Measurements from ENCODE around the gene ARAP1. TPM values are rescaled to one million over a fixed set of nuclear protein-coding genes. Genes with fewer than 3 reads are reported as not detected.

The ARAP1 gene
- total and polyA plus RNA-seq, 2 donors: 66.5 to 88.6 TPM

- H3K27ac ChIP-seq (ENCODE audit: low read depth): no peak overlapping the region
- H3K4me1 ChIP-seq (ENCODE audit: insufficient read depth): no peaks in the 10 kb centered on the region
- no peak overlapping the region for H3K4me3 ChIP-seq (ENCODE audit: low read depth, low read length)
- DNase-seq (ENCODE audit: extremely low spot score): no peak
- no peaks in the 10 kb centered on the region for H3K36me3 ChIP-seq (ENCODE audit: insufficient read depth)
- 75% methylated on average over 9 of the region's 9 CpGs for WGBS
Observed at GRCh38 chr11:72750086-72750485, 2.1 kb downstream of the ARAP1 start.

GRCh38 chr11:72747289-72747855 lies 4.8 kb downstream of the ARAP1 start:
- DNase-seq (ENCODE audit: extremely low spot score): no peak
- no peaks in the 10 kb centered on the region for H3K4me1 ChIP-seq (ENCODE audit: insufficient read depth)
- H3K36me3 ChIP-seq (ENCODE audit: insufficient read depth): no peaks in the 10 kb centered on the region
- no peak overlapping the region for H3K4me3 ChIP-seq (ENCODE audit: low read depth, low read length)
- H3K27ac ChIP-seq (ENCODE audit: low read depth): no peak overlapping the region
- 94% methylated on average over 6 of the region's 6 CpGs for WGBS

GRCh38 chr11:72746821-72747220 lies 5.4 kb downstream of the ARAP1 start:
- no peak for DNase-seq (ENCODE audit: extremely low spot score)
- 90% methylated on average over 3 of the region's 3 CpGs for WGBS
- no peaks in the 10 kb centered on the region for H3K36me3 ChIP-seq (ENCODE audit: insufficient read depth)
- no peak overlapping the region for H3K4me3 ChIP-seq (ENCODE audit: low read depth, low read length)
- H3K27ac ChIP-seq (ENCODE audit: low read depth): no peak overlapping the region
- no peaks in the 10 kb centered on the region for H3K4me1 ChIP-seq (ENCODE audit: insufficient read depth)

DNA sequence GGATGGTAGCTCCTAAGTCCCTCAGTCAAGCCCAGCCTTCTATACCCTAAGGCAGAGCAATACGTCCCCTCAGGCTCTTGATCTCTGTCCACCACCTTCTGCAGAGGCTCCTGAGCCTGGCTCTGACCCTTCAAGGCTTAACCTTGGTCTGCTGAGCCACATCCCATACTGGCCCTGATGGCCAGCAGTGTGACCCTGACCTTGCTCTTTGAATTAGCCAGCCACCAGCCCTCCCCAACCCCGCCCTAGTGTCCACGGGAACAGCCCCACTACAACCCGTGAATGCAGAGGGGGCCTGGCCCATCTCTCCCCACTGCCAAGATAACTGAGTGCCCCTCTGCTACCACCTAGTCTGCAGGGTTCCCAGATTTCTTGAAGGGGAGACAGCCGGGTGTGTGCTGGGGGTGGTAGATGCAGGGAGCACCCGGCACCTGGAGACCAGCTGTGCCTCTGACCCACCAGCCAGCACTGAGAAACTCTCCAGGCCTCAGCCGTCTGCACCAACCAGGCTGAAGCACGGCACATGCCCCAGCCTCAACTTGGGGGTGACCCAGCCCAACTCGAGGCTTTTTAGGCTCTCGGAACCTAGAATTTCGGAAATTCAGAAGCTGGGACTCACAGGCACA lies 6.2 kb downstream of the ARAP1 start:
- H3K4me1 ChIP-seq (ENCODE audit: insufficient read depth): no peaks in the 10 kb centered on the region
- no peak for DNase-seq (ENCODE audit: extremely low spot score)
- H3K36me3 ChIP-seq (ENCODE audit: insufficient read depth): no peaks in the 10 kb centered on the region
- no peak overlapping the region for H3K4me3 ChIP-seq (ENCODE audit: low read depth, low read length)
- H3K27ac ChIP-seq (ENCODE audit: low read depth): no peak overlapping the region
- 87% methylated on average over 11 of the region's 11 CpGs for WGBS

DNA sequence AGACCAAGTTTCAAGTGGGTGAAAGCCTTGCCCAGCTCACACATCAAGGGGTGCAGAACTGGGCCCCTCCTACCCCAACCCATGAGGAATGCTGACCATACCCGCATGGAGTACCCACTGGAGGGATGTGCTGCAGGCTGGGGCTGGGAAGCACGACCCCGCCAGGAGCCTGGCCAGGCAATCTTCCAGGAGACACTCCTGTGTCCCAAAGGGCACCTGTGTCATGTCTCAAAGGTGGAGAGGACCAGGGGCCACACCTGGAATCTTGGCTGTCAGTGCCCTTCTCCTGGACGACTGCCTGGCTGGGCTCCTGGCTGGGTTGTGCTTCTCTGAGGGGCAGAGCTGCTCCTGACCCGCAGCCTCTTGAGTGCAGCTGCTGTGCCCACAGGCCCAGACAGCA lies 6.7 kb downstream of the ARAP1 start:
- Histone ChIP-seq H3K4me1 (ENCODE audit: insufficient read depth) (no peaks in the 10 kb centered on the region), H3K27ac (ENCODE audit: low read depth) (no peak overlapping the region), H3K4me3 (ENCODE audit: low read depth, low read length) (no peak overlapping the region), H3K36me3 (ENCODE audit: insufficient read depth) (no peaks in the 10 kb centered on the region)
- DNase-seq (ENCODE audit: extremely low spot score): no peak
- 92% methylated on average over 5 of the region's 5 CpGs for WGBS

DNA sequence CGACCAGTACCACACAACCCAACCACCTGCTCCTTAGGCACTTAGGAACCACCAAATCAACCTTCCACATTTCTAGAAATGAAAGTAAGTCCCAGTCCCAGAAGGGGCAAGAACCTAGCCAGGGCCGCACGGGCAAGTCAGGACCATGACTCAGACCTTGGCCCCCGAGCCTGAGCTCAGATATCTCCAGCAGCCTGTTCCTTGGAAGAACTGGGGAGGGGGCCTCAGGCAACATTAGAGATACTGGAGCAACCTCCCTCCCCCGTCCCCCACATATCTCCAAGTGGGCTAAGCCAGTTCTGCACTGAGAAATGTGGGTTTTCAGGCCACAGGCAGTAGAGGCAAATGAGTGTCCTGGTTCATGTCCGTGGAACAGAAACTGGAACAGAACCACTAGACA lies 7.7 kb downstream of the ARAP1 start:
- no peak overlapping the region for H3K4me3 ChIP-seq (ENCODE audit: low read depth, low read length)
- no peaks in the 10 kb centered on the region for H3K36me3 ChIP-seq (ENCODE audit: insufficient read depth)
- 84% methylated on average over 6 of the region's 6 CpGs for WGBS
- no peak overlapping the region for H3K27ac ChIP-seq (ENCODE audit: low read depth)
- no peaks in the 10 kb centered on the region for H3K4me1 ChIP-seq (ENCODE audit: insufficient read depth)
- DNase-seq (ENCODE audit: extremely low spot score): no peak

DNA sequence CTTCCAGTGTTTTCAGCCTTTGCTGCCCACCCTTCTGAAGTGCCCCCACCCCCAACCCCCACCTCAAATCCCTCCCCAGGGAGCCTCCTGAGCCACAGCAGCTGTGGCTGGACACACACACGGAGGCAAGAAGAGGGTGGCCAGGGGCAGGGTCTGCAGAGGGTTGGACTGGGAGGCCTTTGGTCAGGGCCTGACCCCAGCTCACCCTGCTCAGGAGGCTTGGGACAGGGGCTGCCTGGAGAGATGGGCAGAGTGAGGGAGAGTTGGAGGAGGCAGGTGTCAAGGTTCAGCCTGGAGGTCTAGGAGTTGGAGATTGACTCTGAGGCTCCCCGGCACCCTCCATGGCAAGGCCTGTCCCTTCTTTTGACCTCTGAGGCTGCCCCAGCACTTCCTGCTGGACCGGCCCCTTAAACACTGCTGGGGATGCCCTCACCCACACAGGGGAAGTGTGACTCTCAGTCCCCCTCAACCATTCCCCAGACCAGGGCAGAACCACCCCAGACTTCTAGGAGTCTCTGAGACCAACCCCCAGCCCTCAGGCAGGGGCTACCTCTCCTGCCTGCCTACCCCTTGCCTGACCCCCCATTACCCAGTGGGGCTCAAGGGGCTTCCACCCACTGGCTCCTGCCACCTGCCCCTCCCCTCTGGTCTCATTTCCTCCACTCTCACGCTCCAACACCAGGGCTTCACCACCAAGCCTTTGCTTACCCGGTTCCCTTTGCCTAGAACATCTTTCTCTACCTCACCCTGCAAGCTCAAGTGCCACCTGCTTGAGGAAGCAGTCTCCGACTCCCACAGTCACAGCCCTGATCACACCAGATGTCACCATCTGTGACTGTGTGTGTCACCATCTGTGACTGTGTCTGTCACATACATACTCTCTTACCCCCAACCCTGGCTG lies 8.6 kb downstream of the ARAP1 start:
- H3K4me3 ChIP-seq (ENCODE audit: low read depth, low read length): no peak overlapping the region
- 90% methylated on average over 6 of the region's 6 CpGs for WGBS
- H3K4me1 ChIP-seq (ENCODE audit: insufficient read depth): no peaks in the 10 kb centered on the region
- H3K36me3 ChIP-seq (ENCODE audit: insufficient read depth): no peaks in the 10 kb centered on the region
- no peak overlapping the region for H3K27ac ChIP-seq (ENCODE audit: low read depth)
- no peak for DNase-seq (ENCODE audit: extremely low spot score)

- DNase-seq (ENCODE audit: extremely low spot score): no peak
- WGBS: 80% methylated on average over 7 of the region's 7 CpGs
- no peak overlapping the region for H3K27ac ChIP-seq (ENCODE audit: low read depth)
Observed at GRCh38 chr11:72742513-72743320, 9.5 kb downstream of the ARAP1 start.

DNA sequence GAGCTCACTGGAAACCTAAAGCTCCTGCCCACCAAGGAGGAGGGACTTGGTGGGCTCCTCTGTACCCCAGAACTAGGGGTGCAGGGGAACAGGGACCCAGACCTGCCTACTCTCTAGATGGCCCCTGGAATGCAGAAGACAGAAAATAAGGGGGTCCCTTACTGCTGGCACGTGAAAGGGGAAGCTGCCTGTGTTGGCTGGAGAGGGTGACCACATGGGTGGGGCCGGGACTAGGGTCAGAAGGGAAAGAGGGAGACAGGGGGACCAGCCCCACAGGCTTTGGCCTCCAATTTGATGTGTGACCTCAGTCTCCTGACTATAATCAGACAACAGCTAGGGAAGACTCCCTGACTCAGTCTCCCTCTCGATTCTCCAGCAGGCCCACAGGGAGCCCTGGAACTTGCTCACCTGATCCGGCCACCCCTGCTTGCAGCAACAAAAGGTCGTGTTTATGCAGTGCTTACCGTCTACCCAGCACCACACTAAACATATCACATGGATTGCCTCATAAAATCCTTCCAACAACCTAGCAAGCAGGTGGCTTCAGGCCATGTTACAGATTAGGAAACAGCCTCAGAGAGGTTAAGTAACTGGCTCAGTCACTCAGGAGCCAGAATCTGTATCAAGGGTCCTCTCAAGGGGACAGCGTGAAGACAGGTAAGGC lies 10.2 kb downstream of the ARAP1 start:
- no peak overlapping the region for H3K27ac ChIP-seq (ENCODE audit: low read depth)

More at GRCh38 chr11:72742513-72743320, 9.5 kb downstream of the ARAP1 start:
- Histone ChIP-seq H3K4me3 (ENCODE audit: low read depth, low read length) (no peak overlapping the region), H3K4me1 (ENCODE audit: insufficient read depth) (no peaks in the 10 kb centered on the region), H3K36me3 (ENCODE audit: insufficient read depth) (no peaks in the 10 kb centered on the region)

GRCh38 chr11:72741429-72741833 lies 10.8 kb downstream of the ARAP1 start:
- no peak for DNase-seq (ENCODE audit: extremely low spot score)
- WGBS: 72% methylated on average over 8 of the region's 8 CpGs
- Histone ChIP-seq H3K4me3 (ENCODE audit: low read depth, low read length) (no peak overlapping the region), H3K4me1 (ENCODE audit: insufficient read depth) (no peaks in the 10 kb centered on the region), H3K27ac (ENCODE audit: low read depth) (no peak overlapping the region), H3K36me3 (ENCODE audit: insufficient read depth) (no peaks in the 10 kb centered on the region)

More for the DNA sequence above, 10.2 kb downstream of the ARAP1 start:
- DNase-seq (ENCODE audit: extremely low spot score): no peak
- WGBS: 67% methylated on average over 7 of the region's 7 CpGs
- no peaks in the 10 kb centered on the region for H3K36me3 ChIP-seq (ENCODE audit: insufficient read depth)
- H3K4me1 ChIP-seq (ENCODE audit: insufficient read depth): no peaks in the 10 kb centered on the region
- H3K4me3 ChIP-seq (ENCODE audit: low read depth, low read length): no peak overlapping the region

DNA sequence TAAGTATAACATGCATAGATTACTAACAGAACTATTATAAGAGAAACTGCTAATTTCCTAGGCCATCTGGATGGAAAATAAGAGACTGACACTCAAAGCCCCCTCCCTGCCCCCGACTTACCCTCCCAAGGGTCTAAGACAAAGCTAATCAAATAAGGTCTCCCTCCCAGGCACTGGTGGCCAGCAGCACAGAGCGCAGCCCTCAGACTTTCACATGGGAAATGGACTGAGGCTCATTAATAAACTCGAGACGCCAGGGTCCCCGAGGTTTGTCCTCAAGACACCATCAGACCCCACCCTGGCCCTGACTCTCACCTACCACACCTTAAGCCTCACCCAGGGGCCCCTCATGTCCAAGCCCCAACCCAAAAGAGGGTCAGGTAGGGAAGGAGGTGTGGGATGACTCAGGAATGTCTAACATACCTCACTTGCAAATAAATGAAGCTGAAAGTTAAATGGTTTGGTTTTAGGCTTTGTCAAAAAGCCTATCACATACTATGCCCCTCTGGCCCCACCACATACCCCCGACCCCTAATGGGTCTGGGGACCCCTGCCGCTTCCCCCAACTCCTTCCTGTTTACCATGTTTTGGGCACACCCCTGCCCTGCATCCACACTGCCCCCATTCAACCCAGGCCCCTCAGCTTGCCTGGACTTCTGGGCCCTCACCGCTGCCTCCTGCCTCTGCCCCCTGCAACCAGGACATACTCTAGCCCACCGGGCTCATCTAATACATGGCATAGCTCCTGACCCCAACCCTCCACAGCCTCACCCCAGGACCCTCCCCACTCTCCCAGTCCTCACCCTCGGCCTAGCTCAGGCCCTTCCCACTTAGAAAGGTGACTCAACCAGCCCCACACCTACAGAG lies 11.4 kb downstream of the ARAP1 start:
- Histone ChIP-seq H3K36me3 (ENCODE audit: insufficient read depth) (no peaks in the 10 kb centered on the region), H3K4me1 (ENCODE audit: insufficient read depth) (no peaks in the 10 kb centered on the region), H3K4me3 (ENCODE audit: low read depth, low read length) (no peak overlapping the region), H3K27ac (ENCODE audit: low read depth) (no peak overlapping the region)
- 71% methylated on average over 10 of the region's 10 CpGs for whole genome bisulfite sequencing
- no peak for DNase-seq (ENCODE audit: extremely low spot score)

DNA sequence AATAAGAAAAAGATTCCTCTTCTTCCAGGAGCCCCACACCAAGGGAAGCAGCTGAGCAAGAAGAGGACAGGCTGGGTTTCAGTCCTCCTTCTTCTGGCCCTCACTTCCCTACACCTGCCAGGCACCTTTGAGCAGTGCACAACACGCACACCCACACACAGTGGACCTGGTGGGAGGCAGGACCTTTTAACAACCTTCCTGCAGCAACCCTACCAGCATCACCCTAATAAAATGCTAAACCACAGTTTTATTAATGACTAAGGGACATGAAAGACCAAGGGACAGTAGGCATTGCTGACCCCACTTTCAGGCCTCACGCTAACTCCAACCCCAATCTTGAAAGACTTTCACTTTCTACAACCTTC lies 12.2 kb downstream of the ARAP1 start:
- no peak for DNase-seq (ENCODE audit: extremely low spot score)
- Histone ChIP-seq H3K36me3 (ENCODE audit: insufficient read depth) (no peaks in the 10 kb centered on the region), H3K4me3 (ENCODE audit: low read depth, low read length) (no peak overlapping the region), H3K27ac (ENCODE audit: low read depth) (no peak overlapping the region), H3K4me1 (ENCODE audit: insufficient read depth) (no peaks in the 10 kb centered on the region)
- 95% methylated on average over 2 of the region's 2 CpGs for WGBS

Data from urinary bladder (tissue), 4 donors.